Measurements from ENCODE around the gene ATG7. TPM values are rescaled to one million over a fixed set of nuclear protein-coding genes. Genes with fewer than 3 reads are reported as not detected.

The ATG7 gene
- total RNA-seq, 1 donor from 2014 or later = 53.5 TPM

DNA sequence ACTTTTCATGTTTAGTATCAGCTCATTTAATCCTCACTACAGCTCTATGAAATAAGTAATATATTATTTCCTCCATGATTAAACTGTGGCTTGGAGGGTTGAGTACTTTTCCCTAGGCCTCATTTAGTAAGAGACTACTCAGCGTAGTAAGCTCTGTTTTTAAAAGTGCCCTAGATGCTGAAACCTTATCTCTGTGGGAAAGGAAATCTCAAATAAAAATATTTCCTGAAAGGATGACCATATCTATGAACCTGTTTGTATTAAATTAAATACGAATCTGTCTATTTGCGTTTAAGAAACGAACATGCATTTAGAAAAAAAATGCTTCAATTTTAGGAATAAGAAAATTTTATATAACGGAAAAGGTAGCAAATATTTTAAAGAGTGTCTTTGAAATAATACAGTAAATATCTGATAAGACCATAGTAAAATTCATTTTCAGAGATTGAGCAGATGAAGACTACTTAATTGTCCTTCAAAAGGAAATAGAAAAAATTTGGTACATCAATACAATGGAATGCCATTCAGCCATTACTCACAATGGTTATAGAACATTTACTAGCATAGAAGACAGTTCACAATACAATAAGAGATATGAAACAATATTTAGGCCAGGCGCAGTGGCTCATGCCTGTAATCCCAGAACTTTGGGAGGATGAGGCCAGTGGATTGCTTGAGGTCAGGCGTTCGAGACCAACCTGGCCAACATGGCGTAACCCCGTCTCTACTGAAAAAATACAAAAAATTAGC, 56.2 kb downstream of the ATG7 start:
- Mint-ChIP-seq H3K27ac (no peak overlapping the region), H3K27me3 (ENCODE audit: insufficient read depth, low read depth) (peaks cover 2% of the 10 kb centered on the region), H3K4me3 (no peak overlapping the region), H3K36me3 (peaks cover 2% of the 10 kb centered on the region), H3K4me1 (no peaks in the 10 kb centered on the region), H3K9me3 (no peaks in the 10 kb centered on the region)
- H3K79me2 ChIP-seq (ENCODE audit: low read depth) = no peaks in the 10 kb centered on the region
- H3K4me3 ChIP-seq = no peak overlapping the region
- H3K4me2 ChIP-seq = no peak overlapping the region
- no peak overlapping the region for H3K9ac ChIP-seq
- no peaks in the 10 kb centered on the region for H4K20me1 ChIP-seq (ENCODE audit: low read depth)
- no peaks in the 10 kb centered on the region for H3K9me3 ChIP-seq (ENCODE audit: low read depth)
- no peak for DNase-seq (ENCODE audit: low spot score)
- H3K4me1 ChIP-seq = no peaks in the 10 kb centered on the region
- H3K27me3 ChIP-seq = no peaks in the 10 kb centered on the region
- H2AFZ ChIP-seq (replicated peaks) = no peak overlapping the region
- H3K36me3 ChIP-seq = no peaks in the 10 kb centered on the region
- H3F3A ChIP-seq (ENCODE audit: low read depth) = no peaks in the 10 kb centered on the region
- H3K27ac ChIP-seq = no peak overlapping the region
- TF ChIP-seq EZH2 (IDR thresholded peaks at IDR 0.05) = no peak
- TF ChIP-seq EZH2phosphoT487 (IDR thresholded peaks at IDR 0.05) = no peak
- TF ChIP-seq CTCF (IDR thresholded peaks at IDR 0.05) = no peak

DNA sequence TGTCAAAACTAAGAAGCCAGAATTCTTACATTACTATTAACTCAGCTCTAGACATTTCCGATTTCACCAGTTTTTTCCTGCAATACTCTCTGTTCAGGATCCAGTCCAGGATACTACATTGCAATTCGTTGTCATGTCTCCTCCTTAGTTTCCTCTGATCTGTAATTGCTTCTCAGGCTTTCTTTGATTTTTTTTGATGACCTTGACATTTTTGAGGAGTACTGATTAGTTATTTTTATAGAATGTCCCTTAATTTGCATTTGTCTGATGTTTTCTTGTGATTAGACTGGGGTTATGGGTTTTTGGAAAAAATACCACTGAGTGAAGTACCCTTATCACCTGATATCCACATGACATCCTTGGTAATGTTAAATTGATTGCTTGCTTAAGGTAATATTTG, 57.6 kb downstream of the ATG7 start:
- Mint-ChIP-seq H3K27ac (no peak overlapping the region), H3K4me3 (no peak overlapping the region), H3K36me3 (peaks cover 2% of the 10 kb centered on the region), H3K4me1 (no peaks in the 10 kb centered on the region), H3K27me3 (ENCODE audit: insufficient read depth, low read depth) (peaks cover 2% of the 10 kb centered on the region), H3K9me3 (no peaks in the 10 kb centered on the region)
- Histone ChIP-seq H3K4me1 (no peaks in the 10 kb centered on the region), H3K4me3 (no peak overlapping the region), H3K36me3 (no peaks in the 10 kb centered on the region), H3K79me2 (ENCODE audit: low read depth) (no peaks in the 10 kb centered on the region), H3K27me3 (no peaks in the 10 kb centered on the region), H3K27ac (no peak overlapping the region), H2AFZ (replicated peaks) (no peak overlapping the region), H3K9ac (no peak overlapping the region), H3K4me2 (no peak overlapping the region), H3F3A (ENCODE audit: low read depth) (no peaks in the 10 kb centered on the region), H4K20me1 (ENCODE audit: low read depth) (no peaks in the 10 kb centered on the region), H3K9me3 (ENCODE audit: low read depth) (no peaks in the 10 kb centered on the region)
- no peak for TF ChIP-seq EZH2 (IDR thresholded peaks at IDR 0.05)
- no peak for TF ChIP-seq CTCF (IDR thresholded peaks at IDR 0.05)
- TF ChIP-seq EZH2phosphoT487 (IDR thresholded peaks at IDR 0.05) = no peak
- DNase-seq (ENCODE audit: low spot score) = no peak

GRCh38 chr3:11331101-11331500, 58.9 kb downstream of the ATG7 start:
- Histone ChIP-seq H3K4me3 (no peak overlapping the region), H2AFZ (replicated peaks) (no peak overlapping the region), H3K9ac (no peak overlapping the region), H3K4me2 (no peak overlapping the region), H3F3A (ENCODE audit: low read depth) (no peaks in the 10 kb centered on the region), H3K9me3 (ENCODE audit: low read depth) (no peaks in the 10 kb centered on the region), H3K36me3 (no peaks in the 10 kb centered on the region), H3K4me1 (no peaks in the 10 kb centered on the region), H4K20me1 (ENCODE audit: low read depth) (no peaks in the 10 kb centered on the region), H3K27me3 (no peaks in the 10 kb centered on the region), H3K27ac (no peak overlapping the region), H3K79me2 (ENCODE audit: low read depth) (no peaks in the 10 kb centered on the region)
- no peak overlapping the region for H3K27ac Mint-ChIP-seq
- no peak overlapping the region for H3K4me3 Mint-ChIP-seq
- H3K4me1 Mint-ChIP-seq = peaks cover 5% of the 10 kb centered on the region
- H3K9me3 Mint-ChIP-seq = no peaks in the 10 kb centered on the region
- no peak for DNase-seq (ENCODE audit: low spot score)
- peaks cover 2% of the 10 kb centered on the region for H3K27me3 Mint-ChIP-seq (ENCODE audit: insufficient read depth, low read depth)
- TF ChIP-seq EZH2 (IDR thresholded peaks at IDR 0.05) (no peak), CTCF (IDR thresholded peaks at IDR 0.05) (no peak), EZH2phosphoT487 (IDR thresholded peaks at IDR 0.05) (no peak)
- peaks cover 2% of the 10 kb centered on the region for H3K36me3 Mint-ChIP-seq

Measured in neural progenitor cell (in vitro differentiated cells).